Eye (tissue), 1 donor: ENCODE data around the gene EGF.
"Not testable (repeated sequence)": the region's sequence is repeated elsewhere in the genome, so short reads cannot be mapped to it uniquely, and the experiment has no call there.

Source experiments
- DNase-seq: peaks from one replicate; pipeline ENCODE4 v3.0.0-alpha.2; 2015

EGF gene

GRCh38 chr4:109912706-109913595 lies at the start of gene EGF:
Gene EGF, plus strand, starts transcription at chr4:109912883. Its CDS starts 453 bp downstream, at chr4:109913336.
- DNase-seq = peak; percentile 35

- no peak for DNase-seq
Measured at GRCh38 chr4:109864134-109864533, 48.5 kb upstream of the EGF start.

- DNase-seq = no peak
Measured at GRCh38 chr4:109870061-109870460, 42.6 kb upstream of the EGF start.

GRCh38 chr4:109872065-109872464 lies 40.6 kb upstream of the EGF start:
- DNase-seq = no peak

- DNase-seq = no peak
Measured at GRCh38 chr4:109872950-109873656, 39.6 kb upstream of the EGF start.

GRCh38 chr4:109873791-109874514 lies 38.7 kb upstream of the EGF start:
- no peak for DNase-seq

GRCh38 chr4:109875106-109875505 lies 37.6 kb upstream of the EGF start:
- DNase-seq = no peak

- DNase-seq = not testable (repeated sequence)
Measured at GRCh38 chr4:109875553-109875952, 37.1 kb upstream of the EGF start.

GRCh38 chr4:109876634-109877265 lies 35.9 kb upstream of the EGF start:
- DNase-seq = no peak

- DNase-seq = no peak
Measured at GRCh38 chr4:109877400-109877799, 35.3 kb upstream of the EGF start.

GRCh38 chr4:109878355-109878754 lies 34.3 kb upstream of the EGF start:
- DNase-seq = no peak

- no peak for DNase-seq
Measured at GRCh38 chr4:109879081-109879480, 33.6 kb upstream of the EGF start.

GRCh38 chr4:109879636-109880314 lies 32.9 kb upstream of the EGF start:
- no peak for DNase-seq

GRCh38 chr4:109886303-109886702 lies 26.4 kb upstream of the EGF start:
- no peak for DNase-seq

GRCh38 chr4:109887071-109887470 lies 25.6 kb upstream of the EGF start:
- DNase-seq = no peak

- no peak for DNase-seq
Measured at GRCh38 chr4:109890076-109890475, 22.6 kb upstream of the EGF start.

- no peak for DNase-seq
Measured at GRCh38 chr4:109902559-109903251, 10.0 kb upstream of the EGF start.

GRCh38 chr4:109908731-109909130 lies 4.0 kb upstream of the EGF start:
- DNase-seq = no peak

GRCh38 chr4:109910256-109910655 lies 2.4 kb upstream of the EGF start:
- no peak for DNase-seq

- DNase-seq = no peak
Measured at GRCh38 chr4:109913596-109914241, 1.0 kb downstream of the EGF start.

- DNase-seq = no peak
Measured at GRCh38 chr4:109914322-109914721, 1.6 kb downstream of the EGF start.
